Mesendoderm (in vitro differentiated cells): ENCODE results near the gene PITPNM3.

Source experiments
- DNase-seq: peaks from one replicate; pipeline ENCODE4 v3.0.0; 2013
- H2AK5ac ChIP-seq: 2 replicates; pipeline ENCODE4 v1.6.1; 2013; ENCODE audit warnings: low read length, inconsistent platforms
- H2BK120ac ChIP-seq: 2 replicates; pipeline ENCODE4 v1.6.1; 2013; ENCODE audit warnings: low read depth, mild to moderate bottlenecking, low read length, moderate library complexity, mixed read lengths
- H2BK15ac ChIP-seq: replicated peaks from 2 replicates; pipeline ENCODE4 v1.6.1; 2013; ENCODE audit warnings: low read depth, mild to moderate bottlenecking, moderate library complexity
- H2BK5ac ChIP-seq: 2 replicates; pipeline ENCODE4 v1.6.1; 2013; ENCODE audit warnings: low read length, inconsistent platforms
- H3K18ac ChIP-seq: 2 replicates; pipeline ENCODE4 v1.6.1; 2013; ENCODE audit warnings: mild to moderate bottlenecking, low read length, mixed read lengths
- H3K23ac ChIP-seq: one replicate; pipeline ENCODE4 v1.6.1; 2013; ENCODE audit warnings: low read length
- H3K27ac ChIP-seq: 2 replicates; pipeline ENCODE4 v1.5.1; 2013; ENCODE audit warnings: low read depth, mild to moderate bottlenecking, inconsistent platforms, low read length, moderate library complexity
- H3K27me3 ChIP-seq: 2 replicates; pipeline ENCODE4 v1.6.1; 2013; ENCODE audit warnings: low read length, control low read depth, mild to moderate bottlenecking, inconsistent platforms; ENCODE audit not compliant: insufficient read depth, poor library complexity
- H3K36me3 ChIP-seq: 2 replicates; pipeline ENCODE4 v1.6.1; 2013; ENCODE audit warnings: low read length, inconsistent platforms; ENCODE audit not compliant: control insufficient read depth, insufficient read depth
- H3K4ac ChIP-seq: one replicate; pipeline ENCODE4 v1.6.1; 2013; ENCODE audit warnings: low read depth, mild to moderate bottlenecking, low read length, moderate library complexity
- H3K4me1 ChIP-seq: 2 replicates; pipeline ENCODE4 v1.6.1; 2013; ENCODE audit warnings: low read depth, low read length, inconsistent platforms; ENCODE audit not compliant: control insufficient read depth
- H3K4me2 ChIP-seq: 2 replicates; pipeline ENCODE4 v1.6.1; 2013; ENCODE audit warnings: low read length
- H3K4me3 ChIP-seq: 2 replicates; pipeline ENCODE4 v1.5.1; 2013; ENCODE audit warnings: mild to moderate bottlenecking, low read length
- H3K56ac ChIP-seq: one replicate; pipeline ENCODE4 v1.6.1; 2013; ENCODE audit warnings: low read length
- H3K79me1 ChIP-seq: 2 replicates; pipeline ENCODE4 v1.6.1; 2013; ENCODE audit warnings: low read length, inconsistent platforms
- H3K79me2 ChIP-seq: 2 replicates; pipeline ENCODE4 v1.6.1; 2013; ENCODE audit warnings: mild to moderate bottlenecking, low read length; ENCODE audit not compliant: control insufficient read depth, insufficient read depth
- H3K9ac ChIP-seq: 2 replicates; pipeline ENCODE4 v1.6.1; 2013; ENCODE audit warnings: low read length, inconsistent platforms
- H4K5ac ChIP-seq: one replicate; pipeline ENCODE4 v1.6.1; 2013; ENCODE audit warnings: low read length
- H4K8ac ChIP-seq: one replicate; pipeline ENCODE4 v1.6.1; 2013; ENCODE audit warnings: low read depth, mild to moderate bottlenecking, control low read depth, low read length, moderate library complexity
- WGBS: extraction: QIAGEN DNeasy Blood & Tissue Kit; methylation state at CpG from one replicate; pipeline ENCODE4 v1.1.7; 2013; ENCODE audit warnings: low lambda C conversion rate, missing lambda C conversion rate; ENCODE audit not compliant: insufficient coverage; ENCODE audit errors: extremely low coverage; 5-methylcytosine and 5-hydroxymethylcytosine counted together

The PITPNM3 gene

GRCh38 chr17:6461792-6462524, 94.4 kb downstream of the PITPNM3 start:
- Histone ChIP-seq H3K79me1 (no peaks in the 10 kb centered on the region), H4K8ac (no peak overlapping the region), H3K79me2 (no peaks in the 10 kb centered on the region), H2BK15ac (no peak overlapping the region), H3K27ac (no peak overlapping the region), H3K4me2 (no peak overlapping the region), H2AK5ac (no peak overlapping the region), H3K27me3 (no peaks in the 10 kb centered on the region), H3K56ac (no peak overlapping the region), H4K5ac (no peak overlapping the region), H3K4ac (no peak overlapping the region), H3K23ac (no peak overlapping the region), H3K4me1 (no peaks in the 10 kb centered on the region), H3K4me3 (no peak overlapping the region), H3K9ac (no peak overlapping the region), H3K36me3 (no peaks in the 10 kb centered on the region), H2BK5ac (no peak overlapping the region), H3K18ac (no peak overlapping the region), H2BK120ac (no peak overlapping the region)
- peak; percentile 72 for DNase-seq
- WGBS: no CpG with 5 or more reads among the region's 10 CpGs

GRCh38 chr17:6461246-6461645, 95.1 kb downstream of the PITPNM3 start:
- Histone ChIP-seq H3K27me3 (no peaks in the 10 kb centered on the region), H2BK120ac (no peak overlapping the region), H3K79me1 (no peaks in the 10 kb centered on the region), H3K56ac (peak overlapping the region; percentile 15), H3K23ac (no peak overlapping the region), H3K4me2 (no peak overlapping the region), H3K4me1 (no peaks in the 10 kb centered on the region), H2BK15ac (no peak overlapping the region), H3K18ac (no peak overlapping the region), H2AK5ac (no peak overlapping the region), H3K27ac (no peak overlapping the region), H3K9ac (no peak overlapping the region), H2BK5ac (no peak overlapping the region), H3K4me3 (no peak overlapping the region), H3K79me2 (no peaks in the 10 kb centered on the region), H3K36me3 (no peaks in the 10 kb centered on the region), H4K5ac (no peak overlapping the region), H4K8ac (no peak overlapping the region), H3K4ac (no peak overlapping the region)
- WGBS: no CpG with 5 or more reads among the region's 14 CpGs
- DNase-seq: no peak

GRCh38 chr17:6460531-6461161, 95.7 kb downstream of the PITPNM3 start:
- Histone ChIP-seq H2AK5ac (no peak overlapping the region), H4K5ac (no peak overlapping the region), H3K4ac (no peak overlapping the region), H2BK120ac (no peak overlapping the region), H3K9ac (no peak overlapping the region), H3K79me1 (no peaks in the 10 kb centered on the region), H3K27me3 (no peaks in the 10 kb centered on the region), H3K27ac (no peak overlapping the region), H3K18ac (no peak overlapping the region), H2BK5ac (no peak overlapping the region), H3K56ac (no peak overlapping the region), H3K4me1 (no peaks in the 10 kb centered on the region), H3K23ac (no peak overlapping the region), H4K8ac (no peak overlapping the region), H3K4me2 (no peak overlapping the region), H3K4me3 (no peak overlapping the region), H2BK15ac (no peak overlapping the region), H3K36me3 (no peaks in the 10 kb centered on the region), H3K79me2 (no peaks in the 10 kb centered on the region)
- WGBS: no CpG with 5 or more reads among the region's 9 CpGs
- DNase-seq: no peak

GRCh38 chr17:6458460-6458950, 97.8 kb downstream of the PITPNM3 start:
- Histone ChIP-seq H3K4me3 (no peak overlapping the region), H4K5ac (no peak overlapping the region), H3K79me1 (no peaks in the 10 kb centered on the region), H4K8ac (no peak overlapping the region), H3K18ac (no peak overlapping the region), H3K9ac (no peak overlapping the region), H3K4me1 (no peaks in the 10 kb centered on the region), H2BK120ac (no peak overlapping the region), H3K4me2 (no peak overlapping the region), H3K4ac (no peak overlapping the region), H2BK5ac (no peak overlapping the region), H3K36me3 (no peaks in the 10 kb centered on the region), H2AK5ac (no peak overlapping the region), H3K27me3 (no peaks in the 10 kb centered on the region), H3K56ac (no peak overlapping the region), H3K79me2 (no peaks in the 10 kb centered on the region), H3K23ac (no peak overlapping the region), H2BK15ac (no peak overlapping the region), H3K27ac (no peak overlapping the region)
- no peak for DNase-seq
- WGBS: no CpG with 5 or more reads among the region's 14 CpGs

- Histone ChIP-seq H3K4me2 (no peak overlapping the region), H3K56ac (no peak overlapping the region), H2BK15ac (no peak overlapping the region), H3K36me3 (no peaks in the 10 kb centered on the region), H3K18ac (no peak overlapping the region), H3K4me1 (no peaks in the 10 kb centered on the region), H3K79me2 (no peaks in the 10 kb centered on the region), H3K4ac (no peak overlapping the region), H3K9ac (no peak overlapping the region), H4K8ac (no peak overlapping the region), H3K27me3 (no peaks in the 10 kb centered on the region), H3K79me1 (no peaks in the 10 kb centered on the region), H2AK5ac (no peak overlapping the region), H4K5ac (no peak overlapping the region), H3K27ac (no peak overlapping the region), H3K23ac (no peak overlapping the region), H3K4me3 (no peak overlapping the region), H2BK5ac (no peak overlapping the region), H2BK120ac (no peak overlapping the region)
- no peak for DNase-seq
- WGBS: no CpG with 5 or more reads among the region's 10 CpGs
Observed at GRCh38 chr17:6457688-6458459, 98.5 kb downstream of the PITPNM3 start.
